Glomerular endothelial cell (primary cell): Measurements from ENCODE around the gene IQSEC2. TPM values are rescaled to one million over a fixed set of nuclear protein-coding genes. Genes with fewer than 3 reads are reported as not detected.

Source experiments
- DNase-seq: peaks from one replicate; pipeline ENCODE4 v3.0.0-alpha.2; 2011; ENCODE audit warnings: low read depth, low spot score; ENCODE audit errors: extremely low read depth
- total RNA-seq: library from RNA; depleted of rRNA; stranded (reverse); fragments of >200 nt; gene quantifications from 2 replicates; pipeline ENCODE4 v1.2.3, GENCODE V29; 2015

Gene IQSEC2
- total RNA-seq, 1 donor from 2014 or later, result 16.6 TPM

DNA sequence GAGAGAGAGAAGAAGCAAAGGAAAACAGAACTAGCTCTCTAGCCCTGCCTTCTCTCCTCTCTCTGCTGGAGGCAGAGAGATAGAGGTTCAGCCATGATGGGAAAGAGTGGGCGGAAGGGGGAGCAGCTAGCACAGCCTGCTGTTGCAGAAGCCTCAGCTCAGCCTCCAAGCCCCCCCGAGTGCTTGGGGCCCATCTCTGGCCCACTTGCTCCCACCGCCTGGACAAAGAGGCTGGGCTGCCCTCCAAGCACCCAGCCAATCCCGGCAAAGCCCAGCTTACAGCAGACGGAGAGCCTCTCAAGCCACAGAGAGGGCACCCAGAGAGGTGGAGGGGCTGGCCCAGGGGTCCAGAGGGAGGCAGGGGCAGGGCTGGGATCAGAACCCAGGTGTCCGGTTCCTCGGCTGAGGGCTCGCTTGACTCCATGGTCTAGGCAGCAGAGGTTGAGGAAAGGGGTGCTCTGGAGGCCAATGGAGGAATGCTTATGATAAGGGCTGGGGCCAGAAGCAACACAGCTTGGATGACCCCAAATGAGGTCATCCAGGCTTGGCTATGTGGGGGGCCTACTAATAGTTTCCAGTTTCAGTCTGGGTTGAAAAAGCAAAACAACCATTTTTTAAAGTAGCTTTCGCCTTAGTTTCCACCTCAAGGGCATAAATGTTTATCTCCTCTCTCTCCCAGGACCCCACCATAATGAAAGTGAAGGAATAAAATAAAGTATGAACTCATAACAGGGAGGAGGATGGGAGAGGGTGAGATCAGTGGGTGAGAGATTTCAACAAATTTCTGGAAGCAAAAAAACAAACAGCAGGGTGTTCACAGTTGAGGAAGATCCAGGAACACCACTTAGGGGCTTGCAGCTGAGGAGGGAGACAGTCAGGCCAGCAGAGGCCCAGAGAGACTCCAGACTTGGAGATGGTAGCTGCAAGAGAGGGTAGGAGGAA, 24.9 kb upstream of the IQSEC2 start:
- no peak for DNase-seq

DNA sequence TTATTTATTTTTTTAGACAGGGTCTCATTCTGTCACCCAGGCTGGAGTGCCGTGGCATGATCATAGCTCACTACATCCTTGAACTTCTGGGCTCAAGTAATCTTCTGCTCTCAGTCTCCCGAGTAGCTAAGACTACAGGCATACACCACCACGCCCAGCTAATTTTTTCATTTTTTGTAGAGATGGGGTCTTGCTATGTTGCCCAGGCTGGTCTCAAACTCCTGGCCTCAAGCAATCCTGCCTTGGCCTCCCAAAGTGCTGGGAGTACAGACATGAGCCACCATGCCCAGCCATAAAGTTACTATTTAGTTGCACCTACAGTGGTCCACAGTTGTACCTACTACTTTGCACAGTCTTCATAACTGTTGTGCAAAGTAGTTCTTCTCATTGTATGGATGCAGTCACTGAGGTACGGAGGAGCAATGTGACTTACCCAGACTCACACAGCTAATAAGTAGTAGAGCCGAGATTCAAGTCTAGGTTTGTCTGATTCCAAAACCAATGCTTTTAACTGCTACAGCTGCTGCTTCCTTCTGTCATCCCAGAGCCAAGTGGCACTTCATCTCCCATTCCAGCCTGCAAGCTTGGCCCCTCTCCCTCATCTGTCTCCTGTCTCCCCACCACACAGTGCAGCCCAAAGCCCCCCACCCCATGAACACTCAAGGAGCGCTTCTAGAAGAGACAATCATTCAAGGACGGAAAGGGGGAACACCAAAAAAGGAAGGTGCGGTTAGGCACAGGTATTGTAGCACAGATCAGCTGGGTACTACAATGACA, 24.0 kb upstream of the IQSEC2 start:
- DNase-seq, result no peak

DNA sequence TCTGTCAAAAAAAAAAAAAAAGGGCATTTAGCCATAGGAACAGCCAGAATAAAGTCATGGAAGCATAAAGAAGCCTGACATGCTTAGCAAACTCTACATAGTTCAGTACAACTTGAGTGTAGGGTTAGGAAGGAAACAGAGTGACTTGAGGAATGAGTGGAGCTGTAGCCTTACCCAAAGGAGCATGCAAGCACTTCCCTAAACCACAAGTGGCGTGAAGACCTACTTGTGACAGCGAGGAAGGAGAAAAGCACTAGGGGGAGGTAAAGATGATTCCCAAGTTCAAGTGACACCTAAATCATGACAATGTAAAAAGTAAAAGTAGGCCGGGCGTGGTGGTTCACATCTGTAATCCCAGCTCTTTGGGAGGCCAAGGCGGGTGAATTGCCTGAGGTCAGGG, 21.8 kb upstream of the IQSEC2 start:
- no peak for DNase-seq

DNA sequence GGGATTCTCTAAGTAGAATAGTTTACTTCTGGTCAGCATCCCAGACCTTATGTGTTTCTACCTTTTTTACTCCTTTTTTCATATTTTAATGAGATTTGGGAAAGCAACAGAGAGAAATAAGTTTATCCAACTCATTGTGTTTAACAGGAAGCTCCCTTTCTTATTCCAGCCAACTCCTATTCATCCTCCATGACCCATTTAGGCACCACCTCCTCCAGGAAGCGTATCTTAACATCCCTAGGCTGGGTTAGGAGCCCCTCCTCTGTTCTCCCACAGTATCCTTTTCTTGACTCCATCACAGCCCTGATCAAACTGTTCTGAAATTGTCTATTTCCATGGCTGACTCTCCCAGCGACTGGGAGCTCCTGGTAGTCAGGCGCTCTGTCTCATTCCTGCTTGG, 18.8 kb upstream of the IQSEC2 start:
- DNase-seq, result no peak

DNA sequence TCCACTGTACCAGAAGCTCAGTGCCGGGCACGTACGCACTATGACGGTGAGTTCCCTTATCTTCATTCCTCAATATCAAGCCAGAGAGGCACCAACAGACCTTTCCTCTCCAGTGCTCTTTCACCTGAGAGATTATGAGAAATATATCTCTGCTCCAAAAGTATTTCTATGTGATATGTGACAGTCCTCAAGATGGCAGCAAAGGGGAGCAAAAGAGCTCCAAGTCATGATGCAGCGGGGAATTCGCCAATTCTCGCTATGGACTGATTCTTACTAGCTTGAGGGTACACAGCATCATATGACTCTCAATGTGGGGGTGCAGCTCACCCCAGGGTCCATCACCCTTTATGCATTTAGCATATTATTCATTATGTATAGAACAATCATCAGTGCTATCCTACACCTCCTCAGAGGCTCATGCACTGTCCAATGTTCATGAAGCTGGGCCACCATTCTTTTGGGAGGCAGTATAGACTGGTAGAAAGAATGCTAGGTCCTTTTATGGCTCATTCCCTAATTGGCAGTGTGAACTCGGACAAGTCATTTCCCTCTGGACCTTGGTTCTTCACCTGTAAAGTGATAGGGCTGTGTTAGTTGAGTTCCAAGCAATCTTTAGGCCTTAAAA, 12.8 kb upstream of the IQSEC2 start:
- DNase-seq, result no peak

DNA sequence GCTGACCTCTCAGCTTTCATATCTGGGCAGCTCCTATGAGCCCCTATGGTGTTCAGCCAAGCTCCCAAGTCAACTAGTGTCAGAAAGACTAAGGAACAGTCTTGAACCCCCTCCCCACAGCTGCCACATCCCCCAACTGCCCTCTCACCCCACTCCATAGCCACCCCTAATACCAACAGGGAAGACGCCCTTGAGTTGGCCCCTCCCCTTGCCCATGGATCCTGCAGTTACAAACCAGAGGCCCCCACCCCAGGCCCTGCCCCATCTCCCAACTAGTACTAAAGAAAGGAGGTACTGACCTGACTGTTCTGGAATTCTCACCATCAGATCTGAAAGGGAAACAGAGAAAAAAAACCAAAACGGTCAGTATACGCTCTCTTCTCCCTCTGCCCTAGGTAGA, 10.2 kb upstream of the IQSEC2 start:
- no peak for DNase-seq

DNA sequence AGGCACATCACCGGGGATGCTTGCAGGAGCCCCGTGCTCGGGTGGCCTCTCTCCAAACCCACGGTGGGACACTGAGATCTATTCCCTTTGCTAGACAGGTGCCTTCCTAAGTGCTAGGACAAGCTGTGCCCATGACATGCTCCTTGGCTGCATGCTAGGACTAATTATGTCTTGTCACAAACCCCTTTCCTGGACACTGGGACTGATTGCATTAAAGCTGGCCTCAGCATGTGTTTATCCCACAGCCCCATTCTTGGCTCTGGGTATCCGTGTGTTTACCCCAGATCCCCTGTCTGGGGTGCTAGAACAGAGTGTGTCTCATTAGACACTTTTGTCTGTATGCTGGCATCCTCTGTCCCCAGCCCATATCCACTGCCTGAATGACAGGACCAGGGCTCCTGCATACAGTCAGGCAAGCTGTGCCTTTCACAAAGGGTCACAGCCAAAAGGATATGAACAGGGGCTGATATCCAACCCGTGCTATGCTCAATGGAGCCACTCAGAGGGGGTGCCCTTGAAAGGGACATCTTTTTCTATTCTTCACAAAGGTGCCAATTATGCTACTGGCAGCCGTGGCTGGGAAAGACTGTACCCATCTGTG, 9.2 kb upstream of the IQSEC2 start:
- no peak for DNase-seq

DNA sequence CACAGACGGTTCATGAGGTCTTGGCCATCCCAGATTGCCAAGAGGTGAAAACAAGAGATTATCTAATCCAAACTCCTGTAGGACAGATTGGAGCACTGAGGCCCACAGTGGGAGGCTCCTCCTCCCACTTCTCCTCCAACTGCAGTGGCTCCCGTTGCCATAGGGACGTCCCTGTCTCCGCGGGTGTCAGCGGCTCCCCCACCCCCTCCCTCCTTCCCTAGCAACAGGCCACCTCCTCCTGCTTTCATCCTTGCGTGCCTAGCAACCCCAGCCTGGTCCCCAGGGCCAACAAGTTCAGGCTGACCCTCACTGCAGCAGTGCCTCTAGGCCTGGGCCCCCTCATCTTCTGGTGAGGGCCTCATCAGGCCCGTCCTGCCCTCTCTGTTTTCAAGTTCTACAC, 6.8 kb upstream of the IQSEC2 start:
- DNase-seq, result no peak

DNA sequence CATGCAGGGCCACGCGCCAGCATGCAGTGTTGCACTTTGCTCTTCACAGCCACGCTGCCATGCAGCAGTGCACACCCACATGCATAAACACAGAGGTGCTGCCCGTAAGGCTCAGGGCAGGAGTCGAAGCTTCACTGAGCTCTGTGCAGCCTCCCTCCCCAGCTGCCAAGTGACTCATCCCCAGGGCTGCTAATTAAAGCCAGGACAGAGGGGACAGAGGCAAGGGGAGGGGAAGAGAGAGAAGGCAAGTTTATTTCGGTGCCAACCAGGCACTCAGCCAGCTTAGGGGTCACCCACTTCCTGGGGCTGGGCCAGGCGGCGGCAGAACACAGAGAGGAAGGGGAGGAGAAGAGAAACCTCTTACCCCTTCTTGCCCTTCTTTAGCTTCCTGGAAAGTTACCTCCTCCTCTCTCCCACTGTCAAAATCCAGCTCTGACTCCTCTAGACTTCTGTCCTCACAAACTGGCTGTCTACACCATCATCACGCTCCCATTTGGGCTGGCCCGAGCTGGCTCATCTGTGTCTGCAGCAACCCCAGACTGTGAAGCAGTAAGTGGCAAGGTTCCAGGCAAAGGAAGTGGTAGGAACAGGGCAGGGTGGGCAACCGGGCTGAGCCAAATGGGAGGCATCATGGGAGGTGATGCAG, 6.2 kb upstream of the IQSEC2 start:
- no peak for DNase-seq

DNA sequence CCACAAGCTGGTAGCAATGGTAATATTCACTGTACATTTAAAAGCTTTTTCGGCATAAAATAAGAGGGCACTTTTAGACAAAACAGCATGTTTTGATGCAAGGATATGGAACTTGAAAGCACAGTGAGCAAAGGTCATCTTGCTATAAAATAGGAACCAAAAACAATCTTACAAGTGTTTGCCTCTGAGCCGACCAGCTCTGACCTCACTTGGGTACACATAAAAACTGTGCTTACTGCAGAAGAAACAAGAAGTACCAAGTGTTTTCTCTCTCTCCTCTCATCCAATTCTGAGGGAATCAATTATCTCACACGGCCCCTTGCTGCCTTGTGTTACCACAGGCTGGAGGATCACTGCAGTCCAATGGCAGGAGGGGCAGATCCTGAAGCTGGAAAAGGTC, 4.8 kb upstream of the IQSEC2 start:
- no peak for DNase-seq

DNA sequence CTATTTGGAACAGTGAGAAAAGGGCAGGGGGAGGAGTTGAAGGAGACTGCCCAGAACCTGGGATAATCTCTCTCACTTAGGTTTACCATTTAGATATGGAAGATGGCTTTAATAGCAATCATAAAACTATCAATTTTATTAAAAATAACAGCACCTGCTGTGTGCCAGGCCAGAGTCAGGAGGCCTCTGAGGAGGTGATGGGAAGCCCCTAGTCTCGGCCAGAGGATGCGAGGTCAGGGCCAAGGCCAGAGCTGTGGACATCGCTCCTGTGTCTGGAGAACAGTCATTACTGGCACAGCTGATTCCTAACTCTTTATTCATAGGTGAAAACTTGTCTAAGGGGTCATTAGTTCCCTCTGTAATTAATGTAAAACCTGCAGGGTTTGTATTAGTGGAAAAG, 4.2 kb upstream of the IQSEC2 start:
- no peak for DNase-seq

DNA sequence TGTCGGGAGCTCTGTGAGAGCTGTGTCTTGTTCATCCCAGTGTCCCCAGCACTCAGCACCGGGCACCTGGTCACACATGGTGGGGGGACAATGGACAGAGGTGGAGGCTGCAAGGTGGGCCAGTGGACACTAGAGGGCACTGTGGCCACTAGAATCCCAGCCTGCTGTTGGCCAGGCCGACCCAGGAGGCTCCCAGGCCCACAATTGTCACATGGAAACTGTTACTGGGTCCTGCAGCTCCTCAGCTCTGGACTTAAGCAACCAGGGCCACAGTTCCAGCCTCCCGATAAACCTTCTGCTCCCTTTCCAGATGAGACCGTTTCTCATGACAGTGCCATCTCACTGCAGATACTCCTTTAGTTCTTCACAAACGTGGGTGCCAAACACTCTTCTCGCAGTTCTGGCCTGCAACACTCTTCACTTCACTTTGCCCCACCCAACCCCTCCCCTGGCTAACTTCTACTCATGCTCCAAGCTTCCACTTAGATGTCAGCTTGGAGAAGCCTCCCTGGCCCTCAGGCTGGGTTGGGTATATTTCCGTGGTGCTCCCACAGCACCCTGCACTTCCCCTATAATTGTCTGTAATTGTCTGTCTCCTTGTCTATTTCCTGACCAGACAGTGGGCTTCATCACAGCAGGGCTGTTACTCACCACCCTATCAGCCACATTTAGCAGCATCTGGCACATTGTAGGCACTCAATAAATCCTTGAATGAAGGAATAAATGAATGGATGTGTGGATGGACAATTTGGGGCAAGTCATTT, 3.5 kb upstream of the IQSEC2 start:
- DNase-seq, result no peak

DNA sequence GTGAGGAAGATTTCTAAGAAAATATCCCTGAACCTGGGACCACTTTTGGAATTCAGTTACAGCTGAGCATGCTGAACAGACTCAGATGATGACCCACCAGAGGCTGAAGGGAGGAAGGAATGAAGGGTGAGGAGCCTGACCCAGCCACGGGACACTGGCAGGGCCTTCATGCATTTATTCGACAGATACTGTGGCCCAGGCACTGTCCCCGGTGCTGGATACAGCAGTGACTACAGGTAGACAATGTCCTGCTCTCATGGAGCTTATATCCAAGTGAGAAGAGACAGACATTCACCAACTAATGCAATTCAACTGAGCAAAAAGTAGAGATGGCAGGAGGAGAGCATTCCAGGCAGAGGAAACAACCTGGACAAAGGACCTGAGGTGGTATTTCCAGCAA, 2.2 kb upstream of the IQSEC2 start:
- no peak for DNase-seq

DNA sequence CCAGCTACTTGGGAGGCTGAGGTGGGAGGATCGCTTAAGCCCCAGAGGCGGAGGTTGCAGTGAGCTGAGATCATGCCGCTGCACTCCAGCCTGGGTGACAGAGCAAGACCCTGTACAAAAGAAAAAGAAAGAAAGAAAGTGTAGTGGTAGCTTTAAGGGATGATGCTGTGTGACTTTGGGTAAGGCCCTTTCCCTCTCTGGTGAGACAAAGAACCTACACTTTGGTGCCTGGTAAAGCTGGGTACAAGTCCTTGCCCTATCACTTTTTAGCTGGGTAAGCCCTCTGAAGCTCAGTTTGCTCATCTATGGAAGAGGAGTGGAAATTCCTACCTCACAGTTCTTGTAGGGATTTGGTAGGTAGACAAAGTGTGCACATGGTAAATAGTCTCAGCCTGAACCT, 1.7 kb upstream of the IQSEC2 start:
- no peak for DNase-seq

DNA sequence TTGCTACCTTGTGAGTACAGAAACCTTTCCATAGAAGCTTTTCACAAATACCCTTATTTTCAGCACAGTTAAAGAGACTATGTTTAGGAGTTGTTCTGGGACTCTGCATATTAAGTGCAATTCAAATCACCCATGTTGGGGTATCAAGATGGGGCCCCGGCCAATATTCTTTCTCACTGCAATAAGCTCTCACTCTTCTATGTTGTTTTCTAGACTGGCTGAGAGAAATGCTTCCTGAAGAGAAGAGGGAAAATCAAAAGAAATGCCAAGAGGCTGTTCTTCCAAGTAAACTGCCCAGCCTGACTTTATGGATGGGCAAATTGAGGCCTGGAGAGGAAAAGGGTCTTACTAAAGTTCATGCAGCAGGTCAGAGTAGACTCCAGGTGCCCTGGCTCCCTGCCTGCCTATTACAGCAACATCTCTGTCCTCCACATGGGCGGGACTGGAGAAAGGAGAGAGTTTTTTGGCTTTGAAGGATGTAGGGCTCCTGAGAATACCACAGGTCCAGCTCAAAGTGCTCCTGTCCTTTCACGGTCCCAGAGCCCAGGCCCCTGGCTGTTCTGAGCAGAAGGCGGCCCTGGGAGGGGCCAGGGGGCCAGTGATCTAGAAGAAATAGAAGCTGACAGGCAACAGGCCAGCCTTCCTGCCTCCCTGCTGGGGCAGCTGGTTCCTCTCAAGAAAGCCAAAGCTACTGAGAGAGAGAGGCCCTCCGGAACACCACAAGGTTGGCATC, 745 bp upstream of the IQSEC2 start:
- DNase-seq, result no peak

DNA sequence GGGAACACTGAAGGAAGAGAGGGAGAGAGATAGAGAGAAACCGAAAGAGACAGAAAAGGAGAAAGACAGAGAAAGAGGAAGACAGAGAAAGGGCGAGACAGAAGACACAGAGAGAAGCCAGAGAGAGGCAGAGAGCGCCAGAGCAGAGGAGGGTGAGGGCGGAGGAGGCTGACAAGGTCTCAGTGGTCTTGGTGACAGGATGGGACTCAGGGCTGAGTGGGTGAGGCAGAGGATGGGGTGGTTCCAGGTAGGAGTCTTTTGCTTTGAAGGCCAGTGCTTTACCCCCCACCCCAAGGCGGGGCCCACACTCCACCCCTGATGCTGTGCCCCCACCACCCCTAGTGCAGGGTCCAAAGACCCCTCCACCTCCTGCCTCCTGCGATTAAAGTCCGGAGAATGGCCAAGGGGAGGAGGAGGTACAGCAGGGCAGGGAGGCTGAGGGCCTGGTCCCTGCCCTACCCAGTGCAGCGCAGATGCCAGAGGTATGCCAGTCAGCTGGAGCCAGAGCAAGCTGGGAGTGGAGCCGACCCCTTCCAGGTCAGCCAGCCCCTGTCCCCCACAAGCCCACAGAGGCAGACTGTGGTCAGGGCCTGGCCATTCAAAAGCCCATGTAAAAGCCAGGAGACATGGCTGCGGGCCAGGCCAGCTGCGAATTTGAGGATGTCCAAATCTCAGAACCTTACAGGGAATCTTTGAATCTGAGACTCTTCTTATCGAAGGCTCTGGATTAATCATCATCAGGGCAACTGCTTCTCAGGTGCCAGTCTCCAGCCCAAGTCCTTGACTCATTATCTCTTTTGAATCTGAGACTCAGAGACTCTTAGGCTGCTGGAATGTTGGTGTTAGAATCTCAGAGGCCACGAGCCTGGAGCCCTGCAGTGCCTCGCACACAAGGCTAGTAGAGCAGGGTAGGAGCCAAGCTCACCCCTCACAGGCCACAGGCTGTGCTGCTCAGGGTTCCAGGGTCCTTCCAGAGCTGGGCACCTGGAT, 758 bp downstream of the IQSEC2 start:
- no peak for DNase-seq

DNA sequence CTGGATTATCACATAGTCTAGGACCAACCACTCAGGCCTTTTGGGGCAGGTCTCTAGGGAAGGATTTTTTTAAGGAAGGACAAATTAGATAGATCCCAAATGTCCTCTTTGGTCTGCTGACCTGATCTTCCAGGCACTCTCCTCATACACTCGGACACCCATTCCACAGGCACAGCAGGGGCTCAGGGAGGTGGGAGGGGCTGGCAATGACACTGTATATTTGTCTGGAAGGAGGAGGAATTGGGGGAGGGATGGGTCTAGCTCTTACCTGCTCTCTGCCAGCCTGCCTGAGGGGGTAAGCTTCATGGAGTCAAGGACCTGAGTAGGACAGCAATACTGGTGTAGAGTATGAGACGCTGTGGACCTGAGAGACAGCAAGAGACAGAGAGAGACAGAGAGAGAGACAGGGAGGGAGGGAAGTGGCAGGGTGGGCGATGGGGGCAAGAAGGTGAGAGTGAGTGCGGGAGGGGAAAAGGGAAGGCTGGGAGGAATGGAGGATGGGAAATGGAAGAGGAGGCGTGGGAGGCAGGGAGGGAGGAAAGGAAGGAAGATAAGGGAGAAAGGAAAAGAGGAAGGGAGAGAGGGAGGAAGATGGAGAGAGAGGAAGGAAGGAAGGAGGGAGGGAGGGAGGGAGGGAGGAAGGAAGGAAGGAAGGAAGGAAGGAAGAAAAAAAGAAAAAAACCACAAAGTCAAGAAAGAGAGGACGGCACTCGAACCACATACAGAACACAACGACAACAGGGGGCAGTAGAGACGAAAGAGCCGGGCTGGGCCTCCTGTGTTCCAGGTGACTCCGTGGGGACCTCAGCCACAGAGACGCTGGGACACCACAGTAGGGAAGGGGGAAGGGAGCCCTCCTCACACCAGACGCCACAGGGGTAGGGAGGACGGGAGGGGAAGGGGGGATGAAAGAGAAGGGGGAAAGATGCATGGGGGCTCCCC, 1.8 kb downstream of the IQSEC2 start:
- no peak for DNase-seq
